Epidermal melanocyte (primary cell): ENCODE results near the gene DEDD.

Experiments
- DNase-seq: peaks from one replicate; pipeline ENCODE4 v3.0.0; 2011; ENCODE audit warnings: low spot score; ENCODE audit not compliant: insufficient read length

DEDD gene

DNA sequence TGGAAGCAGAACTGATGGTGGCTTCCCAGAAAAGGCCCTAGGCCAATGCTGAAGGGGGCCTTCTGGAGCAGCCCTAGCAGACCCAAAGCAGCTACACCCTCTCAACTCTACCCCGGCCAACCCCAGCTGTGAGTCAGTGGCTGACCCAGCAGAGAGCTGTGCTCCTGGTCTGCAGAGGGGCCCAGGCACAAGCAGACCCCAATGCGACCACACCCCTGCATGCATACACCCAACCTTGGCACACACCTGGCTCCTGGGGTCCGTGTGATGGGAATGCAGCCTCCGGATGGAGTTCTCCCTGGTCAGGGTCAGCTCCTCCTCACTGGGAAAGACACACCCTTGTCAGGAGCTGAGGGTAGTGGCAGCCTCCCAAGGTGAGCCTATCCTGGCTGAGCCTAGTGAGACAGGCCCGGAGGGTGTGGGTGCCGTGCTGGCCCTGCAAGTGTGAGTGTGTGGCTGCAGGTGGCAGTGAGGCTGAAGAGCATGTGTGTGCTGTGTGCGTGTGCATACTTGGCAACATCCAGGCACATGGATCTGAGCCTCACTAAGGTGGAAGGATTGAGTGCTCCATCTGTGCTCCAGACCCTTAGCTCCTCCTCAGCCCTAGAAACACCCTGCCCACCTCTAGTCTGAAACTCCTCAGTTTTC, 58.9 kb downstream of the DEDD start:
- DNase-seq = no peak

DNA sequence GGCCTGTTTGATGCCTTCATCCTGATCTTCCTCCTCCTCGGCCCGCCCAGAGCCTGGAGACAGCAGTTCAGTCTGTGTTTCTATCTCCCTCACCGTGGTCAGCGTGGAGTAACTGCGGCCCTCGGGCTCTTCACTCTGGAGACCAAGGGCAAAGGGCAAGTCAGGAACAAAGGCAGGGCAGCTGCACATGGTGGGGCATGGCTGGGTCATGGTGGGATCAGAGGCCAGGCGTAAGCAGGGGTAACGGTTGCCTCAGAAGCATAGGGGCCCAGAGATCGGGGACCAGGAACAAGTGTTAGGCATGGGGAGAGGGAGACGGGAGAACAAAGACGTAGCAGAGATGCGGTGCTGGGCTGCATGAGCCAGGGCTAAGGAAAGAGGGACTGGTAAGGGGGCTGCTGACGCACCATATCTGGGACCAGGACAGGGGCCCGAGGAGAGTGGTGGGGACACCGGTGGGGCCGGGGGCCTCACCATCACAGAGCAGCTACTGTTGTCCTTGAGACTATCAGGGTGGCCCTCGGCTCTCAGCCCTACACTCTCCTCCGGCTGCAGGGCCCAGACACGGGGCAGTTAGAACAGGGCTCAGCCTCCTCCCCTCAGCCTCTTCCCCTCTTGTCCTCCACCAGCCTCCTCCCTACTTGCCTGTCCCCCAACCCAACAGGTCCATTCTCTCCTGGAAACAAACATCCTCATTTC, 59.6 kb downstream of the DEDD start:
- no peak for DNase-seq

DNA sequence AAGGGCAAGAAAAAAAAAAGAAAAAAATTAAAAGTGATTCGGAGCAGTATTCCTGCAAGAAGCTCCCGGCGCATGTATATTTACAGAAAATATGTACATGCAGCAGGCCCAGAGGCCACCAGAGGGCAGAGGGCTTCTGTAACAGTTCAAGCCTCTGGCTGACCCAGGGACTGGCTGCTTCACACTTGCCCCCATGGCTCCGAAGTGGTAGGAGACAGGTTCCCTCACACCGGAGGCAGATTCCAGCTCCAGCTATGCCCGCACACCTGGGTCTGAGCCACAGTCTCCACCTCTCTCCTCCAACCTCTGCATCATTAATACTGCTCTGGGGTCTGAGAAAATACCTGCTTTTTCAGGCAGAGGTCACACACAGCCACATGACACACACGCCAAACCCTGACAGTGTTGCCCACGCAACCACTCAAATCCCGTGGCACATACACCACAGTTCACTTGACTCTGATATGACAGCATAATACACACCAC, 60.5 kb downstream of the DEDD start:
- no peak for DNase-seq
